H9 (cell line): Measurements from ENCODE around the gene SYT17. TPM values are rescaled to one million over a fixed set of nuclear protein-coding genes. Genes with fewer than 3 reads are reported as not detected.

Experiments
- DNase-seq: peaks from one replicate; pipeline ENCODE4 v3.0.0-alpha.2; 2017
- H2AFZ ChIP-seq: one replicate; pipeline ENCODE4 v1.6.1; 2013; ENCODE audit warnings: mild to moderate bottlenecking, low read length, control low read depth, moderate library complexity
- H2AK5ac ChIP-seq: 2 replicates; pipeline ENCODE4 v1.6.1; 2013; ENCODE audit warnings: low read length, control low read depth, mixed read lengths; ENCODE audit not compliant: insufficient read length
- H2BK120ac ChIP-seq: one replicate; pipeline ENCODE4 v1.6.1; 2013; ENCODE audit warnings: low read depth, mild to moderate bottlenecking, low read length, control low read depth, inconsistent platforms; ENCODE audit not compliant: poor library complexity, severe bottlenecking
- H2BK12ac ChIP-seq: 2 replicates; pipeline ENCODE4 v1.6.1; 2013; ENCODE audit warnings: low read length, control low read depth, mixed read lengths, low read depth; ENCODE audit not compliant: insufficient read length
- H2BK15ac ChIP-seq: 2 replicates; pipeline ENCODE4 v1.6.1; 2013; ENCODE audit warnings: low read depth, low read length, control low read depth
- H2BK20ac ChIP-seq: one replicate; pipeline ENCODE4 v1.6.1; 2013; ENCODE audit warnings: low read depth, mild to moderate bottlenecking, low read length, control low read depth, inconsistent platforms; ENCODE audit not compliant: poor library complexity, severe bottlenecking
- H2BK5ac ChIP-seq: 2 replicates; pipeline ENCODE4 v1.6.1; 2013; ENCODE audit warnings: low read length, control low read depth, mixed read lengths; ENCODE audit not compliant: insufficient read length
- H3K14ac ChIP-seq: 2 replicates; pipeline ENCODE4 v1.6.1; 2013; ENCODE audit warnings: low read length, control low read depth; ENCODE audit not compliant: insufficient read depth
- H3K18ac ChIP-seq: 2 replicates; pipeline ENCODE4 v1.6.1; 2013; ENCODE audit warnings: low read depth, mild to moderate bottlenecking, mixed read lengths, low read length, control low read depth; ENCODE audit not compliant: insufficient read length
- H3K23ac ChIP-seq: 2 replicates; pipeline ENCODE4 v1.6.1; 2013; ENCODE audit warnings: low read length, control low read depth, mixed read lengths, low read depth; ENCODE audit not compliant: insufficient read length
- H3K23me2 ChIP-seq: 2 replicates; pipeline ENCODE4 v1.6.1; 2013; ENCODE audit warnings: low read depth, mild to moderate bottlenecking, mixed read lengths, low read length, control low read depth; ENCODE audit not compliant: insufficient read length, poor library complexity, severe bottlenecking
- H3K27ac ChIP-seq: 2 replicates; pipeline ENCODE4 v1.5.1; 2013; ENCODE audit warnings: low read length, control low read depth, mixed read lengths, low read depth; ENCODE audit not compliant: insufficient read length
- H3K27me3 ChIP-seq: 2 replicates; pipeline ENCODE4 v1.6.1; 2013; ENCODE audit warnings: low read length, control low read depth, inconsistent platforms; ENCODE audit not compliant: insufficient read depth
- H3K4ac ChIP-seq: 2 replicates; pipeline ENCODE4 v1.6.1; 2013; ENCODE audit warnings: low read depth, mild to moderate bottlenecking, control low read depth, inconsistent platforms, low read length, moderate library complexity
- H3K4me1 ChIP-seq: 2 replicates; pipeline ENCODE4 v1.6.1; 2013; ENCODE audit warnings: low read length, control low read depth, inconsistent platforms; ENCODE audit not compliant: insufficient read depth
- H3K4me2 ChIP-seq: 2 replicates; pipeline ENCODE4 v1.6.1; 2013; ENCODE audit warnings: low read length, control low read depth, mixed read lengths; ENCODE audit not compliant: insufficient read length, insufficient read depth
- H3K56ac ChIP-seq: 2 replicates; pipeline ENCODE4 v1.6.1; 2013; ENCODE audit warnings: low read depth, mild to moderate bottlenecking, mixed read lengths, low read length, control low read depth; ENCODE audit not compliant: insufficient read length
- H3K79me1 ChIP-seq: 2 replicates; pipeline ENCODE4 v1.6.1; 2013; ENCODE audit warnings: low read depth, mild to moderate bottlenecking, moderate library complexity, low read length, control low read depth, inconsistent platforms; ENCODE audit not compliant: insufficient read depth, poor library complexity, severe bottlenecking
- H3K79me2 ChIP-seq: 2 replicates; pipeline ENCODE4 v1.6.1; 2013; ENCODE audit warnings: low read length, control low read depth, inconsistent platforms; ENCODE audit not compliant: insufficient read depth
- H3K9ac ChIP-seq: 2 replicates; pipeline ENCODE4 v1.6.1; 2013; ENCODE audit warnings: low read length, control low read depth, mixed read lengths; ENCODE audit not compliant: insufficient read length; ENCODE audit errors: extremely low read depth
- H3K9me3 ChIP-seq: one replicate; pipeline ENCODE4 v1.6.1; 2013; ENCODE audit warnings: low read depth, low read length, inconsistent platforms; ENCODE audit not compliant: control insufficient read depth
- H3T11ph ChIP-seq: one replicate; pipeline ENCODE4 v1.6.1; 2013; ENCODE audit warnings: mild to moderate bottlenecking, low read length, control low read depth, inconsistent platforms
- H4K20me1 ChIP-seq: one replicate; pipeline ENCODE4 v1.6.1; 2013; ENCODE audit not compliant: control insufficient read depth, insufficient read length, insufficient read depth
- H4K5ac ChIP-seq: 2 replicates; pipeline ENCODE4 v1.6.1; 2013; ENCODE audit warnings: low read depth, mild to moderate bottlenecking, mixed read lengths, low read length, control low read depth; ENCODE audit not compliant: insufficient read length
- H4K8ac ChIP-seq: replicated peaks from 2 replicates; pipeline ENCODE4 v1.6.1; 2013; ENCODE audit warnings: low read length, control low read depth, mixed read lengths, low read depth; ENCODE audit not compliant: insufficient read length
- H4K91ac ChIP-seq: 2 replicates; pipeline ENCODE4 v1.6.1; 2013; ENCODE audit warnings: low read depth, mild to moderate bottlenecking, moderate library complexity, mixed read lengths, low read length, control low read depth; ENCODE audit not compliant: insufficient read length
- H3K27ac Mint-ChIP-seq, 3 experiments: 2 replicates in 2 of 3; 3 replicates in 1 of 3; pipeline ENCODE4 v1.8.0; 2020 to 2021; ENCODE audit warnings: mixed read lengths in 3 of 3, mild to moderate bottlenecking in 1 of 3, moderate library complexity in 1 of 3
- H3K27me3 Mint-ChIP-seq: 2 replicates; pipeline ENCODE4 v1.8.0; 2021; ENCODE audit warnings: low read depth, mild to moderate bottlenecking, moderate library complexity, mixed read lengths
- H3K36me3 Mint-ChIP-seq, 3 experiments: 2 replicates in 2 of 3; 3 replicates in 1 of 3; pipeline ENCODE4 v1.8.0; 2020 to 2021; ENCODE audit warnings: low read depth in 3 of 3, mixed read lengths in 3 of 3; ENCODE audit not compliant: insufficient read depth in 1 of 3
- H3K4me1 Mint-ChIP-seq, 2 experiments: 2 replicates each; pipeline ENCODE4 v1.8.0; 2020; ENCODE audit warnings: mixed read lengths in 2 of 2
- H3K4me3 Mint-ChIP-seq, 2 experiments: 2 replicates in 1 of 2; 3 replicates in 1 of 2; pipeline ENCODE4 v1.8.0; 2020 to 2021; ENCODE audit warnings: mild to moderate bottlenecking in 2 of 2, mixed read lengths in 2 of 2, moderate library complexity in 1 of 2
- H3K9me3 Mint-ChIP-seq, 2 experiments: 2 replicates in 1 of 2; 3 replicates in 1 of 2; pipeline ENCODE4 v1.8.0; 2020; ENCODE audit warnings: mild to moderate bottlenecking in 2 of 2, mixed read lengths in 2 of 2, moderate library complexity in 1 of 2
- WGBS: extraction: QIAGEN DNeasy Blood & Tissue Kit; methylation state at CpG from one replicate; pipeline ENCODE4 v1.1.7; 2013; ENCODE audit warnings: missing lambda C conversion rate, low lambda C conversion rate, mixed read lengths; ENCODE audit not compliant: insufficient read length; ENCODE audit errors: extremely low coverage; 5-methylcytosine and 5-hydroxymethylcytosine counted together
- total RNA-seq: library from RNA; stranded (reverse); gene quantifications from 2 replicates; pipeline ENCODE4 v1.2.1, GENCODE V29; 2021
- TF ChIP-seq, protein P1 (sequence below): fragments of 200-600 bp; sonication (generic); conservative IDR thresholded peaks from 3 replicates; pipeline ENCODE4 v1.8.0; 2021; ENCODE audit warnings: antibody characterized with exemption, mild to moderate bottlenecking

The SYT17 gene
- total RNA-seq, 1 experiment from 2014 or later = 3.0 TPM

DNA sequence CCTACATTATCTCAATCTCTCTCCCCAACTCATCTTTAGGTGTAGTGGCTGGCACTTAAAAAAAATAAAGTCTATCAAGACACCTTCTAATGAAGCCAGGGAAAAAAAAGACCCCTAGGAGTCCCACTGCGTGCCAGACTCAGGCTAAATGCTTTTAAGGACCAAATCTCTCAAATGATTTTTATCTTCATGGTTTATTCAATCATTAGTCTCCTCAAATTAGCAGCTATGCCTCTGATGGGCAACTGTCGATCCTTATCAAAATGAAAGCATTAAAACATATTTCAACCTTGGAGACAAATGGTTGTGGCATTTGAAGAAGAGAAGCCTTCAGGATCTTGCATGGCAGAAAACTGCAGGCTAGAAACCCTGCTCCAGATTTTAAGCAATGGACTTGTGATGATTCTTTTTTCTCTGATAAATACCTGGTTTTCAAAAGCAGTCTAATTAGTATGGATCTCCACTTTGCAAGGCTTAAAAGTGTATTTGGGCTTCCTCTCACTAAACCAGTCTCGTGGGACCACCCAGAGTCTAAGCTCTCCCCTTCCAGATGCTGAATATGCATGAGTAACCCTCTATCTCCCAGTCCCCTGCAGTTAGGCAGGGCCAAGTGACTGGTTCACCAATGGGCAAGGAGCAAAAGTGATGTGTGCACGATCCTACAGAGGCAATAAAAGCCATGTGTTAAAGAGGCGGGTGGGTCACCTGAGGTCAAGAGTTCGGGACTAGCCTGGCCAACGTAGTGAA is 39.4 kb upstream of the SYT17 start:
- Histone ChIP-seq H3K23ac (no peak overlapping the region), H3K4ac (no peak overlapping the region), H3K27ac (no peak overlapping the region), H4K8ac (no peak overlapping the region), H2BK12ac (no peak overlapping the region), H3K14ac (no peak overlapping the region), H2AK5ac (no peak overlapping the region), H2AFZ (no peak overlapping the region), H2BK120ac (no peak overlapping the region), H3K9ac (no peak overlapping the region), H3K18ac (no peak overlapping the region), H3K79me2 (no peaks in the 10 kb centered on the region), H3K4me2 (no peak overlapping the region), H3K79me1 (no peaks in the 10 kb centered on the region), H4K91ac (no peak overlapping the region), H2BK15ac (no peak overlapping the region), H2BK5ac (no peak overlapping the region), H3K27me3 (no peaks in the 10 kb centered on the region), H3K56ac (no peak overlapping the region), H3K9me3 (peaks cover 7% of the 10 kb centered on the region), H2BK20ac (no peak overlapping the region), H3T11ph (no peak overlapping the region), H3K4me1 (no peaks in the 10 kb centered on the region), H3K23me2 (peaks cover 3% of the 10 kb centered on the region), H4K20me1 (no peaks in the 10 kb centered on the region), H4K5ac (no peak overlapping the region)
- DNase-seq = no peak
- H3K36me3 Mint-ChIP-seq = no peaks in the 10 kb centered on the region
- WGBS = no CpG with 5 or more reads among the region's 7 CpGs
- H3K4me3 Mint-ChIP-seq = peak overlapping the region in 1 of 2 experiments; percentile 25; a peak in 1 of 5 replicates
- TF ChIP-seq, protein P1, sequence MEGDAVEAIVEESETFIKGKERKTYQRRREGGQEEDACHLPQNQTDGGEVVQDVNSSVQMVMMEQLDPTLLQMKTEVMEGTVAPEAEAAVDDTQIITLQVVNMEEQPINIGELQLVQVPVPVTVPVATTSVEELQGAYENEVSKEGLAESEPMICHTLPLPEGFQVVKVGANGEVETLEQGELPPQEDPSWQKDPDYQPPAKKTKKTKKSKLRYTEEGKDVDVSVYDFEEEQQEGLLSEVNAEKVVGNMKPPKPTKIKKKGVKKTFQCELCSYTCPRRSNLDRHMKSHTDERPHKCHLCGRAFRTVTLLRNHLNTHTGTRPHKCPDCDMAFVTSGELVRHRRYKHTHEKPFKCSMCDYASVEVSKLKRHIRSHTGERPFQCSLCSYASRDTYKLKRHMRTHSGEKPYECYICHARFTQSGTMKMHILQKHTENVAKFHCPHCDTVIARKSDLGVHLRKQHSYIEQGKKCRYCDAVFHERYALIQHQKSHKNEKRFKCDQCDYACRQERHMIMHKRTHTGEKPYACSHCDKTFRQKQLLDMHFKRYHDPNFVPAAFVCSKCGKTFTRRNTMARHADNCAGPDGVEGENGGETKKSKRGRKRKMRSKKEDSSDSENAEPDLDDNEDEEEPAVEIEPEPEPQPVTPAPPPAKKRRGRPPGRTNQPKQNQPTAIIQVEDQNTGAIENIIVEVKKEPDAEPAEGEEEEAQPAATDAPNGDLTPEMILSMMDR = no peak
- H3K27me3 Mint-ChIP-seq = peaks cover 3% of the 10 kb centered on the region; the same call in 1 of the 2 replicates
- no peak overlapping the region; a peak in 1 of 7 replicates for H3K27ac Mint-ChIP-seq
- peaks cover 7% of the 10 kb centered on the region in 2 experiments; a peak in 3 of 5 replicates for H3K9me3 Mint-ChIP-seq
- peaks cover 15 to 17% of the 10 kb centered on the region in 2 experiments for H3K4me1 Mint-ChIP-seq
